Peyer's patch (tissue), 4 donors: ENCODE data around the gene CFAP70.

ENCODE experiments used
- POLR2A ChIP-seq, 2 donors: fragments of 450-650 bp; IDR thresholded peaks; one replicate each; pipeline ENCODE4 v1.5.1; 2017; ENCODE audit warnings: antibody characterized with exemption in 2 of 2, mild to moderate bottlenecking in 2 of 2, moderate library complexity in 2 of 2
- TF ChIP-seq, protein P1 (sequence below), 6 experiments: fragments of 450-650 bp in 4 of 6; fragments of 200-600 bp in 2 of 6; sonication (generic) in 1 of 6; IDR thresholded peaks; one replicate each; pipeline ENCODE4 v1.5.1; 2017 to 2019; ENCODE audit warnings: antibody characterized with exemption in 6 of 6, mild to moderate bottlenecking in 3 of 6, moderate library complexity in 1 of 6

DNA sequence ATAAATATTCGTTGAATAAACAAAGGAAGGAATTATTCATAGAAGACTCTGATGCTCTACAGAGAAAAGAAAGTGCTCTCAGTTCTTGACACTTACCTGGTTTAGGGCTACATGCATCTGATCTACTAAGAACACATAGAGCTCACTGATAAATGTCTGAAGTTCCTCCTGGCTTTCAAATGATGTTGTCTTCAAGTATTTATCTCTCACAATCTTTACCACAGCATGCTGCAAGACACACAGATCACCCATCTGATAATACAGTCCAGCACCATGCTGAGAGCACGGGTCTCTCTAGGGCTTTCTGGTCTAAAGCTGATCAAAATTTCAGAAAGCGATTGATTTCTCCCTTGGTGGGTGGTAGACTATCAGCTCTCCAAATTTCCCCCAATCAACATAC, 61.7 kb downstream of the CFAP70 start:
- no peak for TF ChIP-seq POLR2A (IDR thresholded peaks at IDR 0.05)
- TF ChIP-seq, protein P1, sequence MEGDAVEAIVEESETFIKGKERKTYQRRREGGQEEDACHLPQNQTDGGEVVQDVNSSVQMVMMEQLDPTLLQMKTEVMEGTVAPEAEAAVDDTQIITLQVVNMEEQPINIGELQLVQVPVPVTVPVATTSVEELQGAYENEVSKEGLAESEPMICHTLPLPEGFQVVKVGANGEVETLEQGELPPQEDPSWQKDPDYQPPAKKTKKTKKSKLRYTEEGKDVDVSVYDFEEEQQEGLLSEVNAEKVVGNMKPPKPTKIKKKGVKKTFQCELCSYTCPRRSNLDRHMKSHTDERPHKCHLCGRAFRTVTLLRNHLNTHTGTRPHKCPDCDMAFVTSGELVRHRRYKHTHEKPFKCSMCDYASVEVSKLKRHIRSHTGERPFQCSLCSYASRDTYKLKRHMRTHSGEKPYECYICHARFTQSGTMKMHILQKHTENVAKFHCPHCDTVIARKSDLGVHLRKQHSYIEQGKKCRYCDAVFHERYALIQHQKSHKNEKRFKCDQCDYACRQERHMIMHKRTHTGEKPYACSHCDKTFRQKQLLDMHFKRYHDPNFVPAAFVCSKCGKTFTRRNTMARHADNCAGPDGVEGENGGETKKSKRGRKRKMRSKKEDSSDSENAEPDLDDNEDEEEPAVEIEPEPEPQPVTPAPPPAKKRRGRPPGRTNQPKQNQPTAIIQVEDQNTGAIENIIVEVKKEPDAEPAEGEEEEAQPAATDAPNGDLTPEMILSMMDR (IDR thresholded peaks at IDR 0.05) = no peak
